CD4-positive, alpha-beta T cell treated with Interleukin-15 for 1 hour (primary cell): Measurements from ENCODE around the gene IGSF23.
"Not testable (repeated sequence)": the region's sequence is repeated elsewhere in the genome, so short reads cannot be mapped to it uniquely, and the experiment has no call there.

Experiments
- DNase-seq: peaks from one replicate; pipeline ENCODE4 v3.0.0-alpha.2; 2020

The IGSF23 gene

DNA sequence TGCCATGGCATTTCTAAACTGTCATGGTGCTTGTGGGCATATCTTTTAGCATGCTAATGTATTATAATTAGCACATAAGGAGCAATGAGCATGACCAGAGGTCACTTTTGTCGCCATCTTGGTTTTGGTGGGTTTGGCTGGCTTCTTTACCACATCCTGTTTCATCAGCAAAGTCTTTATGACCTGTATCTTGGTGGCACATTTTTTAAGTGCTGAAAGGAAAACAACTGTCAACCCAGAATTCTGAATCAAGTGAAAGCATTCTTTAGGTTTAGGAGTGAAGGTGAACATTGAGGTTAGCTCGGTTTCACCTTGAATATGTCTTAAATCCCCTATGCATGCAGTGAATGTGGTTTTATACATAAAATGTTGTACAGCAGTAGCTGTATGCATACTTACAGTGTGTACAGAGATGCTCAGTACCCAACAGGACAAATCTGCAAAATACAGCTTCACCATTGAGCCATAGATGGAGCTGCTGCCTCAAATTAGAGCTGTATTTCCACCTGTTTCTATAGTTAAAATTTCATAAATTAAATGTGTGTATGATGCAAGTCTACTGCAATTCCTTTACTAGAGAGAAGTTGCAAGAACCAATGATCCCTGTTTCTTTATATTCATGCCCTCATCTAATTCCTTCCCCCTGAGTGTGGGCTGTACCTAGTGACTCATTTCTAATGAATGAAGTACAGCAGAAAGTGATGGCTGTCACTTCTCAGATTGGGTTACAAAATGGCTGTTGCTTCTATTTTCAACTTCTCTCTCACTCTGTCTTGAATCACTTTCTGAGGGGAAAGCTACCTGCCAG, 25.2 kb upstream of the IGSF23 start:
- no peak for DNase-seq

DNA sequence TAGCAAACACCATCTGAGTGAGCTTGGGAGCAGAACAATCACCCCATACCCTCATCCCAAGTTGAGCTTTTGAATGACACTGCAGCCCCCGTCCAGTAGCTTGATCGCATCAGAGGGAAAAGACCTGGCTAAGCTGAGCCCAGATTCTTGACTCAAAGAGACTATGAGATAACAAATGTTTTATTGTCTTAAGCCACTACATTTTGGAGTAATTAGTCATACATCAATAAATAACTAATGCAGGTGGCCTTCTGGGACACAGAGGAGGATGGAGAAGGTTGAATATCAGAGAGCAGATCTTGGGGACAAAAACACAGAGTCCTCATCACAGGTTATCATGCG, 24.6 kb upstream of the IGSF23 start:
- no peak for DNase-seq

DNA sequence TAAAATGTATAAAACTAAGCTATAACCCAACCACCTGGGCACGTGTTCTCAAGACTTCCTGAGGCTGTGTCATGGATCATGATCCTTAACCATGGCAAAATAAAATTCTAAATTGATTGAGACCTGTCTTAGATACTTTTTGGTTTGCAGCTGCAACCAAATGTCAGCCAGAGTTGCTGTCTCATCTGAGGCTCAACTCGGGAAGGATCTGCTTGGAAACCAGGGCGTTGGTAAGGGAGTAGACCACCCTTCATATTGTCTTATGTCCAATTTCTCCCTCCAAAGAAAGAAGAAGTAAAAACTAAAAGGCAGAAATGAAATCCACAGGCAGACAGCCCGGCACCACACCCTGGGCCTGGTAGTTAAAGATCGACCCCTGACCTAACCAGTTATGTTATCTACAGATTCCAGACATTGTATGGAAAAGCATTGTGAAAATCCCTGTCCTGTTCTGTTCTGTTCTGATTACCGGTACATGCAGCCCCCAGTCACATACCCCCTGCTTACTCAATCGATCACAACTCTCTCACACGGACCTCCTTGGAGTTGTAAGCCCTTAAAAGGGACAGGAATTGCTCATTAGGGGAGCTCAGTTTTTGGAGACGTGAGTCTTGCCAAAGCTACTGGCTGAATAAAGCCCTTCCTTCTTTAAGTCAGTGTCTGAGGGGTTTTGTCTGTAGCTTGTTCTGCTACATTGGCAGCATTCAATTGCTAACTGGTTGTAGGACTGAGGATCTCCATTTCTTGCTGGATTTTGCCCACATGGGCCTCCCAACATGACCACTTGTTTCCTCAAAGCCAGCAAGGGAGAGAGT, 22.9 kb upstream of the IGSF23 start:
- DNase-seq = no peak

DNA sequence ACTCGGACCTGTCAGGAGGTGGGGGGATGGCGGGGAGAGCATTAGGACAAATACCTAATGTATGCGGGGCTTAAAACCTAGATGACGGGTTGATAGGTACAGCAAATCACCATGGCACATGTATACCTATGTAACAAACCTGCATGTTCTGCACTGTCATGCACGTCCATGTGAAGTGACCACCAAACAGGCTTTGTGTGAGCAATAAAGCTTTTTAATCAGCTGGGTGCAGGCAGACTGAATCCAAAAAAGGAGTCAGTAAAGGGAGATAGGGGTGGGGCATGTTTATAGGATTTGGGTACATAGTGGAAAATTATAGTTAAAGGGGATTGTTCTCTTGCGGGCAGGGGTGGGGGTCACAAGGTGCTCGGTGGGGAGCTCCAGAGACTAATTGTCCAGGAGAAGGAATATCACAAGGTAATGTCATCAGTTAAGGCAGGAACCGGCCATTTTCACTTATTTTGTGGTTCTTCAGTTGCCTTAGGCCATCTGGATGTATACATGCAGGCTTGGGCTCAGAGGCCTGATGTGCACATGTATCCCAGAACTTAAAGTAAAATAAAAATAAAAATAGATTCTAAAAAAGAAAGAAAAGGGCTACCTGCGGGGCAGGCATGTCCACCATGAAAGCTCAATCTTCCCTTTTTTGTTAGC, 21.9 kb upstream of the IGSF23 start:
- DNase-seq = not testable (repeated sequence)

- DNase-seq = no peak
These were observed 20.9 kb upstream of the IGSF23 start for GRCh38 chr19:44592451-44592890.

DNA sequence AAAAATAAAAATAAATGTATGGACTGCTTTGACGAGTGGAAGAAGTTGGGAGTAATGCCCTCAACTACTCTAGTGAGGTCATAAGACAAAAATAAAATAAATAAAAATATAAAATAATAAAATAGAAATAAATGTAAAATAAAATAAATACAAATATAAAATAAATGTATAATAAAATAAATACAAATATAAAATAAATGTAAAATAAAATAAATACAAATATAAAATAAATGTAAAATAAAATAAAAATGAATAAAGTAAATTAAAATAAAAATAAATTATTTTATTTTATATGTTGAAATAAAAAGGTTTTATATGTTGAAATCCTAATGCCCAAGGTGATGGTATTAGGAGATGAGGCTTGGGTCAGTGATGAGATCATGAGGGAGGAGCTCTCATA, 20.1 kb upstream of the IGSF23 start:
- DNase-seq = no peak

DNA sequence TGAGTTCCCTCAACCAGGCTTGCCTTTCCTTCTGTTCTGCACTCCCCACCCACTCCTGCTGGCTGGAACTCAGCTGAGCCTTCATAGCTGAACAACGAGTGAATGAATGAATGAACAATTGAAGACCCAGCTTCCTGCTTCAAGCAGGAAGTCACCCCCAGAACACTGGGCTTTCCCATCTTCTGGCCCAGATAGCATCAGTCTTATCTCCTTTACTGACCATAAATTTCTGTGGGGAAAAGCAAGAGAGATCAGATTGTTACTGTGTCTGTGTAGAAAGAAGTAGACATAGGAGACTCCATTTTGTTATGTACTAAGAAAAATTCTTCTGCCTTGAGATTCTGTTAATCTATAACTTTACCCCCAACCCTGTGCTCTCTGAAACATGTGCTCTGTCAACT, 19.5 kb upstream of the IGSF23 start:
- DNase-seq = not testable (repeated sequence)

DNA sequence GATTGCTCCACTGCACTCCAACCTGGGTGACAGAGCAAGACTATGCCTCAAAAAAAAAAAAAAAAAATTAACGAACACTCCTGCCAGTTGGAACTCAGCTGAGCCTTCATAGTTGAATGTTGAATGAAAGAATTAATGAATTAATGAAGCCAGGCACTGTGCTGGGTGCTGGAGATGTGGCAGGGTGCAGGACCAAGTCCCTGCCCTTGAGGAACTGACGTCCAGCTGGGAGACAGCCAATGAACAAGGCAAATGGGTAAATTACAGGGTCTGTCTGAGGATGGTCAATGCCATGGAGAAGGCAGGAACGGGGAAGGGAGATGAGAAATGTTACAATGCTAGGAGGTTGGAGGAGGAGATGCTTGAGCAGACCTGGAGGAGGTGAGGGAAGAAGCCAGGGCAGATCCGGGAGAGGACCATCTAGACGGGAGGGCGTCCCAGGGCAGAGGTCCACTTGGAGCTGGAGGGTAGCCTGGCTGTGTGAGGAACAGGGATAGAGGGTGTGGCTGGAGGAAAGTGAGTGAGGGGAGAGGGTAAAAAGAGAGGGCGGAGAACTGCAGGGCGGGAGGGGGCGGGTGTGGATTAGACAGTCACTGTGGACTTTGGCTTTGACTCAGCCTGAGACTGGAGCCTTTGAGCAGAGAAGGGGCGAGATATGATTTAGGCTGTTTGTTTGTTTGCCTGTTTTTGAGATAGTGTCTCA, 16.8 kb upstream of the IGSF23 start:
- no peak for DNase-seq

DNA sequence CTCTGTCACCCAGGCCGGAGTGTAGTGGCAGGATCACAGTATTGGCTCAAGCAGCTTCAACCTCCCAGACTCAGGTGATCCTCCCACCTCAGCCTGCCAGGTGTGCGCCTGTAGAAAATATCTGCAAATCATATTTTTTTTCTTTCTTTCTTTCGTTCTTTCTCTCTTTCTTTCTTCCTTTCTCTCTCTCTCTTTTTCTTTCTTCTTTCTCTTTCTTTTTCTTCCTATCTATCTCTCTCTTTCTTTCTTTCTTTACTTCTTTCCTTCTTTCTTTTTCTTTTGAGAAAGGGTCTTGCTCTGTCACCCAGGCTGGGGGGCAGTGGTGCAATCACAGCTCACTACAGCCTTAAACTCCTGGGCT, 16.3 kb upstream of the IGSF23 start:
- no peak for DNase-seq

GRCh38 chr19:44598355-44598754, 15.0 kb upstream of the IGSF23 start:
- no peak for DNase-seq

DNA sequence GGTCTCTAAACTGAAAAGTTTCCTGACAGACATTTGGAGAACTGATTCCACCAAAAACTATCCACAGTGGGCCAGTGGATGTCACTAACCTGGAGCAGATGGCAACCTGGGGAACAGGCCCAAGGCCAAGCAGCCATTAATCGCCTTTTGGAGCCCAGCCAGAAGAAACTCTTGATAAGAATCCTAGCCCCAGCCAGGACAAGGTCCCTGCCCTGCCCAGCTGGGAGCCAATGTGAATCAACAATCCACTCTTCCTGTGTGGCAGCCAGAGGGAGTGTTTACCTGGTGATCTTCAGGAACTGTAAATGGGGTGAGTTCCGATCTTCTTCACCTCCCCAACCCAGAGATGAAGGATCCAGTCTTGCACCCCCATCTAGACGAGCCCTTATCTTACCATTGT, 14.5 kb upstream of the IGSF23 start:
- DNase-seq = no peak

DNA sequence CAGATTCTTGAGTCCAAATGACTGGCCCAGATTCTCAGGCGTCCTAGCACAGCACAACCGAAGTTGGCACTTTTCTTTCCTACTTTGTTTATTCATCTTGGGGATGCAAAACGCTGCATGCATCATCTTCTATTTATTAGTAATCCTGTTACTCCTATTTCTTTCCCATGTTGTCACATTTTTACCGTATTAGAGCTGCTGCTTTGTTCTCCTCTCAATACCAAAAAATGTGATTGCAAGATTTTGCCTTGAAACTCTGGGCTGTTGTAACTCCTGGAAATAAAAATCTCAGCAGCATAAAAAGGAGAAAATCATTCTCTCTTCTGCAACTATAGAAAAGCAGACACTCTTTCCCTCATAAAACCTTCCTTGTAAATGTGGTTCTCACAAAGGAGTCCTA, 12.9 kb upstream of the IGSF23 start:
- DNase-seq = no peak

GRCh38 chr19:44602081-44602480, 11.3 kb upstream of the IGSF23 start:
- DNase-seq = no peak

DNA sequence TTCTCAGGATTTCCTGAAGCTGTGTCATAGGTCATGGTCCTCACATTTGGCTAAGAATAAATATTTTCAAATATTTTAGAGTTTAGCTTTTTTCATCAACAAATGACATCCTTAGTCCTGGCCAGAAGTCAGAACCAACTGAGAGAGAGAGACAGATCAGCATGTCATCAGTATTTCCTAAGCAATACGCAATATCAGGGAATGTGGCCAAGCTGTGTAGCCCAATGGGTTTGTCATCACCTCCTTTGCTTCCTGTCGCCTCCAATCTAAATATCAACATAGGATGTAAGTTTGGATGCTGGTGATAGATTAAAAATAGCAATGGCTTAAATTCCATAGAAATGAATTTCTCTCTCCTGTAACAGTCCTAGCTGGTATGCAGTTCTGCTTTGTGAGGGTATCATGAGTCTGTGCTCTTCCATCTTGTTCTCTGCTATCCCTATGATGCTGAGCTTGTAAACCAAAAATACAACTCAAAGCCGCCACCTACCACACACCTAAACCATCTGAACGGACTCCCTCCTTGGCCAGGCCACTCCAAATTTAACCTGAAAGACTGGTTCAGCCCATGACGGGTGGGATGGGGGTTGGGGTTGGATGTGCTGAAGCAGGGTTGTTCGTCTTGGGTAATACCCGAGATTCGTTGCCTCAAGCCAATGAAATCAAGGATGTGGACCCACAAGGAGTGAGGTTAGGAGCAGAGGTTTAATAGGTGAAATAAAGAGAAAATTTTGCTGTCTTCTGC, 10.0 kb upstream of the IGSF23 start:
- no peak for DNase-seq

- no peak for DNase-seq
These were observed 9.1 kb upstream of the IGSF23 start for GRCh38 chr19:44604241-44604640.

DNA sequence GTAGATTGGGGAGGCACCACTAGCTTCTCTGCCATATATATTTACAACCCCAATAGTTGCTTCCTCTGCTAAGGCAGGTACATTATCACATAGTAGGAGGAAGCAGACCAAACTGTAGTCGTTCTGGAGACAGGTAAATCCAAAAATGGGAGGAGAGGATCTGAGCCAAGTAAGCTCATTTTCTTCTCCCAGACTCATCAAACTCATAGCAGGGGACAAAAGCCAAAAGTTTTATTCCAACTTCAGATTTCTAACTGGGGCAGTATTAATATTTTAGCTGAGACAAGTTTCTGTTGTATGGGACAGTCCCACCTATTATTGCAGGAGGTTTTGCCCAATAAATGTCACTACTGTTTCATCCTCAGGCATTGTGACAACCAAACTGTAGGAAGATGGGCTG, 7.8 kb upstream of the IGSF23 start:
- no peak for DNase-seq

- DNase-seq = no peak
These were observed 6.3 kb upstream of the IGSF23 start for GRCh38 chr19:44607049-44607448.

DNA sequence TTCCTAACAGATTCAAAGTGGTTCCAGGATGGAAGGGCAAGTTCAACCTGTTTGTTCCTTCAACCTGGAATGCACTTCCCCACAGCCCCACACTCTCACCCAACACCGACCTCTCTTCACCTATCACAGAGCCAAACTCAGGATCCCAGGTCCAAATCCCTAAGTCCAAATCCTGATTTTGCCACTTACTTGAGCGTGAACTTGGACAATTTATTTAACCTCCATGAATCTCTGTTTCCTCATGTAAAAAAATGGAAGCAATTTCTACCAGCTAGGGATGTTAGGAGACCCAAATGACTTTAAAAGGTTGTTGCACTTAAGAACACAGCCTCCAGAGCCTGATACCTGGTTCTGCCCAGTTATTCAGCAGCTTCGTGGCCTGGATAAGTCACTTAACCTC, 5.4 kb upstream of the IGSF23 start:
- DNase-seq = no peak

GRCh38 chr19:44608391-44608821, 5.0 kb upstream of the IGSF23 start:
- no peak for DNase-seq

DNA sequence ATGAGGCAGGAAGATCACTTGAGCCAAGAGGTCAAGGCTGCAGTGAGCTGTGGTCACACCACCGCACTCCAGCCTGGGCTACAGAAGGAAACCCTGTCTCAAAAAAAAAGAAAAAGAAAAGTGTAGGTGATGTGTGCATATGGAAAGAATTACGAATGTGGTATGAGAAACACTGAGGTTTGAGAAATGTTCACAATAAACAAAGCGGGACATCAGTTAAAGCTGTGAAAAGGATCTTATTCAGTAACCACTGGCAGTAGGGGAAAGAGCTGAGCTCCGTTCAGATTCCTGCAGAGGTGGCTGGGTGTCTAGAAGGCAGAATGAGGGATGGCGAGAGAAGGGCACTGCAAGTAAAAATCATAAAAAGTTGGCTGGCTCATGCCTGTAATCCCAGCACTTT, 4.1 kb upstream of the IGSF23 start:
- no peak for DNase-seq

DNA sequence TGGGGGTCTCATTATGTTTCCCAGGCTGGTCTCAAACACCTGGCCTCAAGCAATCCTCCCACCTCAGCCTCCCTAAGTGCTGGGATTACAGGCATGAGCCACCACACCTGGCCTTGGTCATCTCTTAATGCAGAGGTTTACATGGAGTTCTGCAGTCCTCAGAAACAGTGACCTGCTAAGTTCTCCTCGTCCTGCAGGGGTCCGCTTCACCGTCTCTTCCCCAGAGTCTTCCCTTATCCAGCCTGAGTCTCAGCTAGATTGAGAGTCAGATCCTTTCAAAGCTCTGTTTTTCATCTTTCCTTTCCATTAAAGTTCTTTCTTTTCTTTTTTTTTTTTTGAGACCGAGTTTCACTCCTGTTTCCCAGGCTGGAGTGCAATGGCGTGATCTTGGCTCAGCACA, 2.9 kb upstream of the IGSF23 start:
- DNase-seq = not testable (repeated sequence)

GRCh38 chr19:44611812-44612295, 1.5 kb upstream of the IGSF23 start:
- no peak for DNase-seq
